Forelimb muscle (tissue), 1 donor: ENCODE data around the gene C1QTNF9B. TPM values are rescaled to one million over a fixed set of nuclear protein-coding genes. Genes with fewer than 3 reads are reported as not detected.
"Not testable (repeated sequence)": the region's sequence is repeated elsewhere in the genome, so short reads cannot be mapped to it uniquely, and the experiment has no call there.

Experiments
- DNase-seq: peaks from one replicate; pipeline ENCODE4 v3.0.0-alpha.2; 2013; ENCODE audit warnings: low read depth
- polyA plus RNA-seq: library from polyadenylated mRNA; unstranded; fragments of 120-200 nt; gene quantifications from one replicate; pipeline ENCODE4 v1.2.1, GENCODE V29; 2013; ENCODE audit not compliant: insufficient read length

C1QTNF9B gene
- polyA plus RNA-seq, 1 donor: 2.0 TPM

- not testable (repeated sequence) for DNase-seq
Measured at GRCh38 chr13:23894746-23895145, 2.6 kb downstream of the C1QTNF9B start.

GRCh38 chr13:23893791-23894190 lies 3.5 kb downstream of the C1QTNF9B start:
- not testable (repeated sequence) for DNase-seq

GRCh38 chr13:23889615-23890607 lies 7.4 kb downstream of the C1QTNF9B start:
- DNase-seq: no peak

GRCh38 chr13:23888658-23889614 lies 8.4 kb downstream of the C1QTNF9B start, which contains the start of gene MIPEP:
TSS of gene MIPEP (minus strand) at chr13:23889400. CDS start at chr13:23889320, 80 bp downstream.
- peak; percentile 77 for DNase-seq

GRCh38 chr13:23884361-23884760 lies 12.9 kb downstream of the C1QTNF9B start:
- DNase-seq: not testable (repeated sequence)

- DNase-seq: no peak
Measured at GRCh38 chr13:23883255-23883654, 14.0 kb downstream of the C1QTNF9B start.

- not testable (repeated sequence) for DNase-seq
Measured at GRCh38 chr13:23881402-23881800, 15.9 kb downstream of the C1QTNF9B start.

GRCh38 chr13:23880493-23881401 lies 16.6 kb downstream of the C1QTNF9B start:
- not testable (repeated sequence) for DNase-seq

- DNase-seq: no peak
Measured at GRCh38 chr13:23877286-23877685, 20.0 kb downstream of the C1QTNF9B start.

- no peak for DNase-seq
Measured at GRCh38 chr13:23876265-23876664, 21.0 kb downstream of the C1QTNF9B start.

GRCh38 chr13:23871616-23872220 lies 25.6 kb downstream of the C1QTNF9B start:
- no peak for DNase-seq

GRCh38 chr13:23870356-23871140 lies 26.8 kb downstream of the C1QTNF9B start:
- no peak for DNase-seq

- DNase-seq: no peak
Measured at GRCh38 chr13:23868521-23868920, 28.8 kb downstream of the C1QTNF9B start.

- DNase-seq: no peak
Measured at GRCh38 chr13:23867027-23867491, 30.2 kb downstream of the C1QTNF9B start.

- DNase-seq: no peak
Measured at GRCh38 chr13:23866420-23867026, 30.8 kb downstream of the C1QTNF9B start.

- no peak for DNase-seq
Measured at GRCh38 chr13:23865906-23866305, 31.4 kb downstream of the C1QTNF9B start.

GRCh38 chr13:23865026-23865425 lies 32.3 kb downstream of the C1QTNF9B start:
- DNase-seq: no peak

GRCh38 chr13:23861310-23861709 lies 36.0 kb downstream of the C1QTNF9B start:
- no peak for DNase-seq

GRCh38 chr13:23859904-23860303 lies 37.4 kb downstream of the C1QTNF9B start:
- no peak for DNase-seq
